NCI-H345 treated with DMSO at 0.1 percent for 48 hours (cell line): ENCODE measurements around the gene KLHL29.

ENCODE experiments used
- DNase-seq: peaks from one replicate; lab custom pipeline; 2025; ENCODE audit not compliant: unreplicated experiment; lab: John Stamatoyannopoulos, UW

KLHL29 gene

DNA sequence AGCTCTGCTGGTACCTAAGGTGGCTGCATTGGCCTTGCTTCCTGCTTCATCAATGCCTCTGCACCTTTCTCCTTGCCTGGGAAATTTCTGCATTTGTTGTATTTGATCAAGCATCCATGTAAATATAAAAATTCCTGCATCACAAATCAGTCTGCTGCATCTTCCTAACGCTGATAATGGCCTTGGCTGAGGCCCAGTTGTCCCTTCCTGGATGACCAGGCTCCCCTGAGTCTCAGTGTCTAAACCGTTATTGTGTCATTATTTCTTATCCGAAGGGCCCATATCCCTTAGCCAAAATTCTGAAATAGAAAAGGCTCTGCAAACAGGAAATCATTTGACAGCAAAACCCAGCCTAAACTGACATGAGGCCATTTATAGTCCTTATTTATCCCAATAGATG, 62.4 kb downstream of the KLHL29 start:
- DNase-seq: no peak

DNA sequence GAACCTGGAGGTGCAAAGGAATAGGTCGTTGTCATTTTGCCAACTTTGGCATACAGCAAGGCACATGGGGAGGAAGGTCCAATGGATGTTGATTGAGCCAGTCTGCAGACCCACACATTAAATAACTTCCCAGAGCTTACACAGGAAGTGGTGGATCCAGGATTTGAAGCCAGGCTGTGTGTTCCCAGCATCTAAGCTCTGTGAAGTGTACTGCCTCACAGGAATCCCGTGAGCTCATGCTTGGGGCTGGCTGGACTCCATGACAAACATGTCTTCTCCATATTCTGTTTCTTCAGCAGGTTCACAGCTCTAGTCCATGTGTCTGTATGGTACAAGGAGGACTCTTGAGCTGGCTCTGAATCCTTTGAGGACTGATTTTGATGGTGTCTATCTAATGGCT, 63.9 kb downstream of the KLHL29 start:
- no peak for DNase-seq

DNA sequence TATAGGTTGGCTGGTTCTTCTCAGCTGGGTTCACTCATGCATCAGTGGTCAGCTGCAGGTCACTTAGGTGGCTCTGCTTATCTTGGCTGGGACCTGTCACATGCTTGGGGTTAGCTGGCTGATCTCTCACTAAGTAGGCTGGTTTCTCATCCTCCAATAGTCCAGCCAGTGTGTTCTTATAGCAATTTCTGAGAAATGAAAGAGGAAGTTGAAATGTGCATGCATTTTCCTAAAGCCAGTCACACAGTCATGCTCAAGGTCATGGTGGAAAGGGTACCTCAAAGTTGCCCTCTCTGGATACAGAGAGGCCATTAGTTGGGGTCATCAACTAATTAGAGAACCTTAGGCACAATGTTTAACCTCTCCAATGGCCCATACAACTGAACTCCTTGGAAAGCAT, 64.4 kb downstream of the KLHL29 start:
- no peak for DNase-seq

DNA sequence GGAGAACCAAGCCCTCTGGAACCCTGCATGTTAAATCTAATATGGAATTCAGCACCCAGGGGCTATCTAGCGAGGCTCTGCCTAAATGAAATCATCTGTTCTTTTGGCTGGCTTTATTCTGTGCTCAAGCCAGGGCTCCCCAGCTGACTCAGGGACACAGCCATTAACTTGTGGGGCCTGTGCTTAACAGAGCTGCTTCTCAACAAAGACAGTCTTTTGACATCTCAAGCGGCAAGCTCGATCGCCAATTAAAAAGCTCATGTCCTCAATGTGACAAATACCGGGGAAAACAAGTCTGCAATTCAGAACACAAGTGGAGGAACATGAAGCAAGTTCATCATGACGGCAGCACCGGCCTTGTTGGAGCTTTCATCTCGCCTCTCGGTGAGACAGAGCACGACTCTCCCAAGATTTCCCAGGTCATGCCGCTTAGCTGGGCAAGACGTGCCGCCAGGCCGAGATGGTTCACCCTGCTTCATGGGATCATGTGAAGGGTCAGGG, 64.9 kb downstream of the KLHL29 start:
- no peak for DNase-seq

DNA sequence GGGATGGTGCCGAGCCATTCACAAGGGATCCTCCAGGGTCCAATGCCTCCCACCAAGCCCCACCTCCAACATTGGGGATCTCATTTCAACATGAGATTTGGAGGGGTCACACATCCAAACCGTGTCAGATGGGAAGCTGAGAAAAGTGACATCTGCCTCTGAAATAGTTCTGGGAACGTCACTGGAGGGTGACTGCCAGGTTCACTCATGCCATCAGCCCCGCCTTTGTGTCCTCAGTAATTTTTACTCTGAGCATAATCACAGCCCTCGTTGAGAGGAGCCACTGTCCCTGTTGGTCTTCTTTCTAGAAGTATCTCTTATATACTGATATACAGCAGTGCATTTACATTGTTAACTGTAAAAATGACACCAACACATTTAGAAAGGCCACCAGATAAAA, 67.4 kb downstream of the KLHL29 start:
- no peak for DNase-seq

DNA sequence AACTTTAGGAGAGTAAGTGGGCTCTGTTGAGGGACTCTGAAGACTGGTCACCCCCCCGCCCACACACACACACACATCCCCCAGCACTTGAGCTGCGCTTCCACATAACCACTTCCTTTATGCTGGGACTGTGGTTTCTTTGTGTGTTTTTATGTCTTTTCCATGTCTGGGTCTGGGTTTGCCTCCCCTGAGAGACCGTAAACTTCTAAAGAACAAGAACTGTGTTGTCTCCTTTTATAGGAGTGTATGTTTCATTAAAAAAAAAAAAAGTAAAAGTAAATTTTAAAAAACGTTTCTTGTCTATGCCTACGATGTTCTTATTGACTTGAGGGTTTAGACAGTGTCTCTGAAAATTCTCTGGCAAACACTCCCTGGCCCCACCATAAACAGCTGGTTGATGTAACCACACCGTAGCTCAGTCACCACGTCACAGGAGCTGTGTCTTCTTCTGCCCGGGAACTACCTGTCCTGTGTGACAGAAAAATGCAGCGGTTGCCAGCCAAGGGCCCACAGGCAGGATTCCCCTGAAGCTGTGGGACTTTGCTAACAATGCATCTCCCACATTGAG, 68.0 kb downstream of the KLHL29 start:
- DNase-seq: no peak

DNA sequence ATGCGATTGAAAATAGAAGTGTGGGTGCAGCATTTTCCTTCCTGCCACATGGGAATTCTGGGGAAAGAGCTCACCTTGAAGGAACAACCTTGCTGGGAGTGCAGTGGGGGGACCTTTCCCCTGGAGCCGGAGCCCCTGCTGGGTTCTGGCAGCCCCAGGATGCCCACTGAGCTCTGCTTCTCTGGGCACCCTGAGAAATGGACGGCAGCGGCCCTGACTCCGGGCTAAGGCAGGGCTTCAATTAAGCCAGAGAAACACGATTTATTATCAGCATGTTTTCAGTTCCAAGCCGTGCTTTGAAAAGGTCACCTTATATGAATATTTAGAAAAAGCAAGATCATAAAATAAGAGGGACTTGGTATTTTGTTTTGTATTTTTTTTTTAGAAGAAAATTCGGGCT, 68.5 kb downstream of the KLHL29 start:
- no peak for DNase-seq

DNA sequence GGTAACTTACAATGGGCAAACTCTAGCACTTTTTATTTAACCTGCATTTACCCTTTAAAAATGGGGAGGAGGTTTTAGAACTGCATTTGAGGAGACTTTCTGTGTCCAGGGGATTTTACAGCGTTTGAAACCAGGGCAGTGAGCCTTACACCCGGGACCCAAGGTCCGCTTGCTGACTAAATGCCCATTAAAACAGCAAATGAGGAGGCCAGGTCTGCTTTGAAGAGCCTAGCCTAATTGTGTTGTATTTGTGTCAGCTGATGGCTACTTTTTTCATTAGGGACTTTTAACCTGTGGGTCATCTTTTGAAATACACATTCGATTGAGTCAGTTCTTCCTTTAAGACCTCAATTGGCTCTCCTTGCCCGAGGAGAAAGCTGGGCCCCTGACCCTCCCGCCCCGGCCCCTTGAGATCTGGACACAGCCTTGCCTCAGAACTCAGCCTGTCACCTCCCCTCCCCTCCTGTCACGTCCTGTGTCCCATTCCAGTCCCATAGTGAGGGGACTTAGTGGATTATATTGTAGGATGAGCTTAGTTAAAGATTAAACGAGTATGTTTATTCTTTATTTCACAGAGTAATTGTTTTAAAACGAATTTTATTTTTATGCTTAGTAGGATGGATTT, 69.0 kb downstream of the KLHL29 start:
- DNase-seq: no peak

DNA sequence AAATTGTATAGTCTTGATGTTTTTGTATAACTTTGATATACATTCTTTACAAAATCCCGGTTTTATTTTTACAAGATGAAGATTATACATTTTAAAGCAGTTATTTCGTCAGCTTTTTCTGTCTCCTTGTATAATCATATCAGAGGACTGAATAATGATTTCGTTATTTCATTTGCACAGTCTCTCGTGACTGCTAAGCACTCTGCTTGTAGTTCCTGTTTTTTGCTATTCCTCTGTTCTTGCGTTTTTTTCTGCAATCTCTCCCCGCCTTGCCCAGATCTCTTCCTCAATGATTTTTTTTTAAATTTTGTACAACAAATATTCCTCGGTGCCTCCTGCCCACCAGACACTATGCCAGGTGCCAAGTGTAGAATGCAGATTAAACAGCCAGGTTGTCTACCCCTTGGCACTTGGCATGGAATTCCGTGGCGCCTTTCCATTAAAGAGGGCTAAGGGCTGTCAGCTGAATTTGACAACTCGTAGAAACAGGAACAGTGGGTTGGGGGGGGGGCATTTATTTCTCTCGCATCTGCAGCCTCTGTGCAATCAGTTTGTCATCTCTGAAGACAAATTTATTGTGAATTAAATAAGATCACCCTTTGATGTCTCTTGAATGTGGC, 69.6 kb downstream of the KLHL29 start:
- no peak for DNase-seq

DNA sequence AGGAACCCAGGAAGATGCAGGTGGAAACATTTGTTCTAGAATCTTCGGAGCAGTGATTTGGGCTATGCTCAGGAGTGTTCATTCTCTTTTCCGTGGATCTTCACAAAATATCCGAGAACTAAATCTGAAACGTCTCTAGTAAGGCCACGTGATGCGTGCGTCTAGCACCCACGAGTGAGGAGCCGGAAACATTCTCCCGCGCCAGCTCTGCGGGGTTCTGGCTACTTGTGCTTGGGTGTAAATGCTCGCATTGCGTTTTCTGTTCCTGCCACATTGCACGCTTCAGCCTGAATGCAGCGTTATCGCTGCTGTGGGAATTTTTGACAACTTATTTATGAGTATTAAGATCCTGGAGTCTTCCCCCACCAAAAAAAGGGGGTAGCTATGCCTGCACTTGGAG, 71.4 kb downstream of the KLHL29 start:
- no peak for DNase-seq

DNA sequence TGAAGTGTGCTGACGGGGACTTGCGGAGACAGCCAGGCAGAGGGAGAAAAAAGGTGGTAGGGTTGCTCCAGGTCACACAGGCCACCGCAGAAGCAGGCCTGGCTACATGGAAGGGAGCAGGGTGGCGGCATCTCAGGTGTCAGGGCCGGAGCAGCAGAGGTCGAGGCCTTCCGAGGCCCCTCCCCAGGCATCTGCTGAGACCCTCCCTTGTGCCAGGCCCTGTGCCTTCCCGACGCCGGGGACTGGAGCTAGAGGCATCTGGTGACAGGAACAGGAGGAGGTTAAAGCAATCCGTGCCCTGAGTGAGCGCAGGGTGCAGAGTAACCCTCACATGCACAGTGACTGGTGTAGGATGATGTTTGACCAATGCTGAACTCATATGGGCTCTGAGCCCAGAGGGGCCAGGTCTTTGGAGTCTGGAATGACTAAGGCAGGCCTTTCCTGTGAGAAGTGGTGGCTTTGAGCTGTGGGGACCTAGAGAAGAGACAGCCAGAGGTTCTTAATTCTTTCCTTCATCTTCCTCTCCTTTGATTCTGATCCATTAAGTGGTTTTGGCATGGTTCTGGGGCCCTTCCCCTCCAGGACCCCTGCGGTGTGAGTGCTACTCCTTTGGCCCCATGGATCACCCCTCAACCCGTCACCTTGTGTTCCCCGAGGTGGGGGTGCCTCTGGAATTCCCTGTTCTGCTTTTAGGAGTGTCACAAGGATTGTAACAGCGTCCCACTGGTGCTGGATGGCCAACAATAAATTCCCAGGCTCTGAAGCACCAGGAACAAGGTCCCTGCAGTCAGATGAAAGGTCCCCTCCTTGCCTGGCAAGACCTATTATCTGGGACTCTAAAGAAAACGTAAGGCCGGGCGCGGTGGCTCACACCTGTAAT, 72.1 kb downstream of the KLHL29 start:
- no peak for DNase-seq

DNA sequence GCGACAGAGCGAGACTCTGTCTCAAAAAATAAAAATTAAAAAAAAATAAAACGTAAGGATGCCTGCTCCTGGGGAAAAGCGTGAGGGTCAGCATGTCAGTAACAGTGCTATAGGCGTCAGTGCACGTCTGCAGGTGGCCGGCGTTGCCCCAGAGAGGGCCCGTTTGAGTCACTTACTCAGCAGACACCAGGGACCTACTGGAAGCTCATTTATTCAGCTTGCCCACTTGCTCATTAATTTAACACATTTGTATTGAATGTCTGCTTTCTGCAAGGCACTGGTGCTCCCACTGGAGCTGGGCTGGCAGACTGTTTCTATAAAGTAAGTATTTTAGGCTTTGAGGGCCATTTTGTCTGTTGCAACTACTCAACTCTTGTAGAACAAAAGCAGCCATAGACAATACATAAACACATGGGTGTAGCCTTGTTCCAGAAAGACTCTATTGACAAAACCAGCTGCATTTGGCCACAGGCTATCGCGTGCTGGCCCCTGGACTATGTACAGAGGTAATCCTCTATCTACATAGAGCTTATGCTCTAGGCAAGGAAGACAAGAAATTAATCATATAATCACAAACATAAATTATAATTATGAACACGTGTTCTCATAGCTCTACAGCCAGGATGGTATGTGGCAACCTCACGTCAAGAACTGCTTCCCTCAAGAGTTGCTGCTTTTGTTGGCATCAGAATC, 73.2 kb downstream of the KLHL29 start:
- no peak for DNase-seq

DNA sequence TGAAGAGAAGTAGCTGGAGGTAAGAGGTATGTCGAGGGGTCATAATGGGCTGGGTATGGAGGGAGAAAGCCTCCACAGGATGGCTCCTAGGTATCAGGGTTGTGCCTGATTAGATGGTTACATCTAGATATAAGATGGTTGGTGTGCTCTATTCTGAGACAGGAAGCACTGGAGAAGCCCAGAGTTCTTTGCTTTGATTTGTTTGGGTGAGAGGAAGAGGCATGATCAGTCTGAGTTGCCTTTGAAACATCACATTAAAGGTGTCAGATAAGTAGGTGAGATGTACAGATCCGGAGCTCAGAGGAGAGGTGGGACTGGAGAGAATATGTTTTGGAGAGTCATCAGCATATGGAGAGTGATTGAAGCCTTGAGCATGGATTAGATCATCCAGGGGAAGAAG, 74.1 kb downstream of the KLHL29 start:
- no peak for DNase-seq

DNA sequence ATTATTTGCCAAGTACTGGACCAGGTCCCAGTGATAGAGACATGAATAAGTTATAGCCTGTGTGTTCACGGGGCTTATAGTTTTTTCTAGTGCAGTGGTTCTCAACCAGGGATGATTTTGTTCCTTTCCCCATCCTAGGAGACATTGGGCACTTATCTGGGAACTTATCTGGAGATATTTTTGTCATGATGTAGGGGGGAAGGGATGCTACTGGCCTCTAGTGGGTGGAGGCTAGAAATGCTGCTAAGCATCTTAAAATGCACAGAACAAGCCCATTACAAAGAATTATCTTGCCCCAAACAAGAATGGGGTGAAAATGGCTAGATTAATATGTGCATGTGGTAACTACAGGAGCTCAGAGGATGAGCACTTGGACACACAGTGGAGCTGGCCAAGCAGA, 75.2 kb downstream of the KLHL29 start:
- DNase-seq: no peak

DNA sequence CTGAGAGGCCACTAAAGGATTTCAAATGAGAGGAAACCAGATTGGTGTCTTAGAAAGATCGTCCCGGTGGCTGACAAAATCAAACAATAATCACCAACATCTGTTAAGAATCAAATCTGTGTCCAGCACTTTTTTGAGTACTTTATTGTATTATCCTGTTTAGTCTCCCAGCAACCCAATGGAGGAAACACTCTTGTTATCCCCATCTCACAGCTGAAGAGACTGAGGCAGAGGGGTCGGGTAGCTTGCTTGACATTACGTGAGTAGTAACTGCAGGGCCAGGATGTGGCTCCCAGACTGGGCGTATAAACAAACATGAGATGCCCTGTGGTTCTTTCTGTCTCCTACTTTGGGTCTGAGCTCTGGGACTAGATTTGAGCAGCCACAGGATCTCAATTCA, 76.0 kb downstream of the KLHL29 start:
- DNase-seq: no peak

DNA sequence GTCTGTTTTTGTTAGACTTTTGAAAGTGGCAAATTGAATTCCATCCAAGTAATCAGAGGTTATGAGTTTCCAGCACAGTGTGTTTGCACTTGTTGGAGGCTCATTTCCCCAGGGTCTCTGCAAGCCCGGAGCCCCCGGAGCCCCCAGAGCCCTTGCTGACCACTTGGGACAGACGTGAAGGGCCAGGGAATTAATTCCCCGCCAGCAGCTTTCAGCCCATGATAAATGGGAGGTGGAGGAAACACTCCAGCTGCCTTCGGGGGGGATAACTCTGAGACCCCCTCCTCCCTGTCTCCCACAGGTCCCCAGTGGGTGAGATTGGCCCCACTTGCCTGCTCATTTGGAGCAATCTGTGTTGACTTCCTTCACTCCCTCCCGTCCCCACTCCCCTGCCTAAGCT, 79.2 kb downstream of the KLHL29 start:
- DNase-seq: no peak

DNA sequence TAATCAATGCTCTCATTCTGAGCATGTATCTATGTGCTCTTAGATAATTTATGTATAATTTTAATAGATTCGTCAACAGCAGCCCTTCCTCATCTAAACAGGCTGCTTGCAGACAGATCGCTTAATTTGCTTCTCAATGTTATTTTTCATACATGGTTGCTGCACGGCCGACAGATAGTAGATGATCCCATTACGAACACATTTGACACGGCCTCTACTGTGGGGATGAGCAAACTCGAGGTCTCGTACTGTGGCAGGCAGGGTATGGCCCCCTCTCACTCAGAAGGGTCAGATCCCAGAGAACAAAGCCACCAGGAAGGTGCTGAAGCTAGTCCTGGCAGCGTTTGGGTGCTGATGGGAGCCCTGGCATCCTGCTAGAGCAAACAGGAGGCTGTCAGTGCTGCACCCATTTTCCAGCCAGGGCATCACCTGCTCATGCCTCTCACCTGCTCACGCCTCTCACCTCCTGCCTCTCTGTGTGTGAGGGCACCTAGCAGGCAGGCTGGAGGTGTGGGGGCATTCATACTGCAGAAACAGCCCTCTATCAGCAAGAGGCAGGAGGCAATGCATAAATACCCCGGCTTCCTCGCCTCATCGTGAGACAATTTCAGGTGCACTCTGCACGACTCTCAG, 80.0 kb downstream of the KLHL29 start:
- no peak for DNase-seq

DNA sequence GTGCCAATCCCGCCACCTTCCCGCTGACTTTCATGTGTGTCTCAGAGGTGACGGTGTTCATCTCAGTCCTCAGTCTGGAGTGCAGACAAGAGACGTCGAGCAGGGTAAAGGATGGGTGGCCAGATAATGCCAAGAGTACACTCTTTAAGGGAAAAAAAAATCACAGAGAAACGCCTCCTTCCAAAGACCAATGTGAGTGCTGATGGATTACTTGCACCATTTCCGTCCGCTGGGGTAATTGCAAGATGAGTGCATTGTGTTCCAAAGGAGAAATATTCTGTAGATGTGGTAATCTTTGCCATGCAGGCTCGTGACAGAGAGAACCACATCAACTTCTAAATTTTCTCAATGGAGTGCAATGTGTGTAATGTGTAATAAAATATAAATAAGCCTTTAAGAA, 81.0 kb downstream of the KLHL29 start:
- no peak for DNase-seq

DNA sequence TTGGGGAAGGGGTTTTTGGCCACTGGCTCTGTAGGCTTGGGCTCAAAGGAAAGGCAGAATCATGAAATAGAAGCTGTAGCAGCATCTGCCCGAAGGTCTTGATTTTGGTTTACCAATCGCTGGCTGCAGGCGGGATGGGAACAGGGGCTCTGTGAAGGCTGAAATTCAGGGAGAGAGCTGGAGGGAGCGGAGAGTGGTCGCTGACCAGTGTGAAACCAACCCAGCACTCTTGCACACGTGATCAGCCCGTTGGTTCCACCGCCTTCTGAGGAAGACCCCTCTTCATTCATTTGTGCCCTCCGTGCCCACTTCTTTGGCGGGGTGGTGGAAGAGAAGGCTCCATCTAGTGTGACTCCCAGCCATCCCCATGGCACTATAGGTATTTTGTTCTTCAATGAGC, 82.6 kb downstream of the KLHL29 start:
- DNase-seq: no peak

DNA sequence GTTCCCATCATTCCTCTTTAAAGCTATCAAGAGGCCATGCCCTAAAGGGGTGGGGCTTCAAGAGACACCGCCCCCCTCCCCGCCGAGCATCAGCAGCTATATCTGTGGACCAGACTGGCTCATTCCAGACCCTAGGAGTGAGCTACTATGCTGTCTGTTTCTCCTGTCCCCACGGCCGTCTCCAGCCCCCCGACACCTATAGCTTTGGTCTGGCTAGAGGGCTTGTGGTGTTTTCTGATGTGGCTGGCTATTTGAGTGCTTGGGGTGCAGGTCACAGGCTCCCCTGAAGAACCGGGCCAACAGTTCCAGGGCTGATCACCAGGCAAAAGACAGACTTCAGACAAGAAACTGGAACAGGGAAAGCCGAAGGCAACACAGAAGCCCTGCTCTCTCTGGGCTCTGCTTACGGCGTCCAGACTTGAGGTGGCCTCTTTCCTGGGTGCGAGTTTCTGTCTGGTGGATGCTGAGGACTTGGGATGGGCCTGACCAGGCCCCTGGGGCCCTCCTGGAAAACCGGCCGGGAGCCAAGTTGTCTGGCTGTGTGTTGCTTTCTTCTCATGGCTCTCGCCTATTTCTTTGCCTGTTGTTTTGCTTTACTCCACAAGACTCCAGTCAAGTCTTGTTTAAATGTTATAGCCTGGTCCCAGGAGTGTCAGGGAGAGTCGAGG, 83.6 kb downstream of the KLHL29 start:
- no peak for DNase-seq
